Activated CD4-positive, CD25-positive, alpha-beta regulatory T cell treated with anti-CD3 and anti-CD28 coated beads, Interleukin-2, amount 50 U/mL, for 16 hours (primary cell): ENCODE results near the gene GEMIN2.
"Not testable (repeated sequence)": the region's sequence is repeated elsewhere in the genome, so short reads cannot be mapped to it uniquely, and the experiment has no call there.

Source experiments
- DNase-seq: peaks from one replicate; pipeline ENCODE4 v3.0.0-alpha.2; 2020; ENCODE audit warnings: low read depth, low spot score

Gene GEMIN2

DNA sequence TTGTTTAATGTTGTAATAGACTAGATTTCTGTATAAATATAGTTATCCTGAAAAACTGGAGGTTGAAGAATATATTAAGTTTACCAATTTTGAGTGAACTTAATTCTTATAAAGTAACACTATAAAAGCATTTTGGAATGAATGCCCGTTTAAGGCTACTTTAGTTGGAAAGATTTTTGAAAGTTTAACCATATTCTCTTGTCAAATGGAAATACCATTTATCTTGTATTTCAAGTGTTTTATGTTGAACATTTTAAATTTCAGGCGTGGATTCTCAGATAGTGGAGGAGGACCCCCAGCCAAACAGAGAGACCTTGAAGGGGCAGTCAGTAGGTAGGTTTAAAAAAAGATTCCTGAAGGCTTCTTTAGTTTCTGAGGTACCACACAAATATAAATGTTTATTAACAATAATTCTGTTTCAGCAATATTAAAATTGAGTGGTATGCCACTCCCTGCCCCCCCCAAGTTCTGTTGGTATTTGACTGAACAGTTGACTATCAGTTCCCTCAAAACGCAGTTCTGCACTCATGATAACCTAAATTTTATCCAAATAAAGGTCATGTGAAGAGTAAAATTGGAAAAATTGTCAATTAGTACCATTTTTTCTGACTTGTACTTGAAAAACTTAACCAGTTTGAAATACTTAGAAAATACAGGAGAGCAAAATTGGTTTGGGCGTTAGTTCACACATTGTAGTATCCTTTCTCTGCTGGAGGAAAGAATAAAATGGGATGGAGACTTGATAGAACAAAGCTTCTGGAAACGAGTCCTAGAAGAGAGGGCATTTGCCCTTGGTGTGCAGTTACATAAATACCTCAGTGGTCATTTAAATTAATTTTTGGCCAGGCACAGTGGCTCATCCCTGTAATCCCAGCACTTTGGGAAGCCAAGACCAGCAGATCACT, 62.4 kb downstream of the GEMIN2 start:
- DNase-seq = no peak

- DNase-seq = no peak
These were observed 63.0 kb downstream of the GEMIN2 start for GRCh38 chr14:39177168-39177545.

- DNase-seq = no peak
These were observed 64.9 kb downstream of the GEMIN2 start for GRCh38 chr14:39179042-39179441.

DNA sequence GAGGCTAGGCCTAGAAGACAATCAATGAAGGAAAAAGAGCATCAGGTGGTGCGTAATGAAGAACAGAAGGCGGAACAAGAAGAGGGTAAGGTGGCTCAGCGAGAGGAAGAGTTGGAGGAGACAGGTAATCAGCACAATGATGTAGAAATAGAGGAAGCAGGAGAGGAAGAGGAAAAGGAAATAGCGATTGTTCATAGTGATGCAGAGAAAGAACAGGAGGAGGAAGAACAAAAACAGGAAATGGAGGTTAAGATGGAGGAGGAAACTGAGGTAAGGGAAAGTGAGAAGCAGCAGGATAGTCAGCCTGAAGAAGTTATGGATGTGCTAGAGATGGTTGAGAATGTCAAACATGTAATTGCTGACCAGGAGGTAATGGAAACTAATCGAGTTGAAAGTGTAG, 66.4 kb downstream of the GEMIN2 start:
- no peak for DNase-seq

DNA sequence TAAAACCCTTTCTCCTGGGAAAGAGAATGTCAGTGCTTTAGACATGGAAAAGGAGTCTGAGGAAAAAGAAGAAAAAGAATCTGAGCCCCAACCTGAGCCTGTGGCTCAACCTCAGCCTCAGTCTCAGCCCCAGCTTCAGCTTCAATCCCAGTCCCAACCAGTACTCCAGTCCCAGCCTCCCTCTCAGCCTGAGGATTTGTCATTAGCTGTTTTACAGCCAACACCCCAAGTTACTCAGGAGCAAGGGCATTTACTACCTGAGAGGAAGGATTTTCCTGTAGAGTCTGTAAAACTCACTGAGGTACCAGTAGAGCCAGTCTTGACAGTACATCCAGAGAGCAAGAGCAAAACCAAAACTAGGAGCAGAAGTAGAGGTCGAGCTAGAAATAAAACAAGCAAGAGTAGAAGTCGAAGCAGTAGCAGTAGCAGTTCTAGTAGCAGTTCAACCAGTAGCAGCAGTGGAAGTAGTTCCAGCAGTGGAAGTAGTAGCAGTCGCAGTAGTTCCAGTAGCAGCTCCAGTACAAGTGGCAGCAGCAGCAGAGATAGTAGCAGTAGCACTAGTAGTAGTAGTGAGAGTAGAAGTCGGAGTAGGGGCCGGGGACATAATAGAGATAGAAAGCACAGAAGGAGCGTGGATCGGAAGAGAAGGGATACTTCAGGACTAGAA, 67.0 kb downstream of the GEMIN2 start:
- no peak for DNase-seq

GRCh38 chr14:39181693-39182047, 67.5 kb downstream of the GEMIN2 start:
- no peak for DNase-seq

DNA sequence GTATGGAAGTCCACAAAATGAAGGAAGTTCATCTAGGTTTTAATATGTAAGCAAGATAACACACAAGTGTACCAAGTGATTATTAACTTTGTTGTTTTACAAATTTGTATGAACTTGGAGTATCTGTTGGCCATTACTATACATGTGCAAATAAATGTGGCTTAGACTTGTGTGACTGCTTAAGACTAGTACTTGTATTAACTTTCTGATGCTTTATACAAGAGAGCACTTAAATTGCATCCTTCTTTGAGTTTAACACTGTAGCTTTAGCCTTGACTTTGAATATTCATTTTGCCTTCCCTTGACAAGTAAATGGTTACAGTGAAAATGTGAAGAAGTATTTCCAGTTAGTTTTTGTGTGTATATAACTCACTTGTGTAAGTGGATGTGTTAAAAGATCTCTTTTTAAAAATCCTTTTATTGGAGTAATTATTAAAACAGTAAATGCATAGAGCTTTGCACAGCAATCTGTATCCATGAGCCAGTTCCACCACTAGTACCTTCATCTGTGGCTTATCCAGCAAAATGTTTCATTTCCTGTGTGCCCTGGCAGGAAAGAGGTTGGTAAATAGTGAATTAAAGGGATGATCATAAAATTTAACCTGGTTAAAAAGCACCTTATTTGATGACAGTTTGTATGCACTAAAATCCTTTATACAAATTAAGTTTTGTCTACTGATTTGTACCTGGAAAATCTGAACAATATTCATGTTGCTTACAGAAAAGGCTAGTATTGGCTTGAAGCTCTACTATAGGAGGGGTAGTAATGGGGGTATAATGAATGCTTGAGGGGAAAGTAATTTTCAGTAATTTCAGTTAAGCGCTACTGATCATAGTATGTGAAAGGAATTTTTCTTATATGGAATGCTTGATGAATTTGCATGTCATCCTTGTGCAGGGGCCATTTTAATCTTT, 68.9 kb downstream of the GEMIN2 start:
- no peak for DNase-seq

- DNase-seq = not testable (repeated sequence)
These were observed 69.5 kb downstream of the GEMIN2 start for GRCh38 chr14:39183685-39184003.

- no peak for DNase-seq
These were observed 70.6 kb downstream of the GEMIN2 start for GRCh38 chr14:39184628-39185255.

DNA sequence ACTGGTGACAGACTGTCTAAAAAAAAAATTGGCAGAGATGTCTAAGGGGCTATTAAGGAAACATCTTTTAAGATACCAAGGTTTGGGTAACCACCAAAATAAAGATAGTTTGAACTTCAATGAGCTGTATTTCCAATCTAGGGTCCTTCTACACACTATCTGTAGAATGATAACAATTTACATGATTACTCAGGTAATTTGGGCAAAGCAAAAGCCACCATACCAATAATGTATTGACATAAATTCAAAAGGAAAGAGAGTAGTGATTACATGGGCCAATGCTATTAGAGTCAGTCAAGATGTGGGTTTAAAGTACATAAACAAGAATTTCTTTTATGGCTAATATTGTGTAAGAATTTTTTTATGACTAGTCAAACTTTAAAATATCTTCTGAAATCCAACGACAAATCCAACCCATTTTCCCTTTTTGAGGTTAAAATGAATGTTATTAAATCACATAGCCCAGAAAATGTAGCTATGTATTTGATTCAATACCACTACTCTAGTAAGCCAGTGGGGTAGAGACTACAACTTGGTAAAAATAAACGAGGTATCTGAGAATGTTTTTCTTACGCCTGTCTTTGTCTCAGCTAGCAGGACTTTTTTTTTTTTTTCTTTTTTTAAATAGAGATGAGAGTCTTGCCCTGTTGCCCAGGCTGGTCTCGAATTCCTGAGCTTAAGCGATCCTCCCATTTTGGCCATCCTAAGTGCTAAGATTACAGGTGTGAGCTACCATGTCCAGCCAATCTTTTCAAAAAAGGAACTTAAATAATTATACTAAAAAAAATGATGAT, 71.3 kb downstream of the GEMIN2 start:
- no peak for DNase-seq
